GM21737 (cell line): ENCODE measurements around the gene CHIA.

ENCODE experiments used
- ATAC-seq: cut with Tn5 transposase; IDR thresholded peaks from one replicate; pipeline ENCODE4 v1.9.1; 2021; ENCODE audit warnings: mild to moderate bottlenecking, moderate library complexity; ENCODE audit not compliant: unreplicated experiment

Gene CHIA

GRCh38 chr1:111361761-111362160 is 71.1 kb downstream of the CHIA start:
- no peak for ATAC-seq

GRCh38 chr1:111364690-111365089 is 74.0 kb downstream of the CHIA start:
- no peak for ATAC-seq

- ATAC-seq, result no peak
These were observed 75.6 kb downstream of the CHIA start for GRCh38 chr1:111366256-111366655.

GRCh38 chr1:111369177-111369576 is 78.5 kb downstream of the CHIA start:
- ATAC-seq, result no peak

DNA sequence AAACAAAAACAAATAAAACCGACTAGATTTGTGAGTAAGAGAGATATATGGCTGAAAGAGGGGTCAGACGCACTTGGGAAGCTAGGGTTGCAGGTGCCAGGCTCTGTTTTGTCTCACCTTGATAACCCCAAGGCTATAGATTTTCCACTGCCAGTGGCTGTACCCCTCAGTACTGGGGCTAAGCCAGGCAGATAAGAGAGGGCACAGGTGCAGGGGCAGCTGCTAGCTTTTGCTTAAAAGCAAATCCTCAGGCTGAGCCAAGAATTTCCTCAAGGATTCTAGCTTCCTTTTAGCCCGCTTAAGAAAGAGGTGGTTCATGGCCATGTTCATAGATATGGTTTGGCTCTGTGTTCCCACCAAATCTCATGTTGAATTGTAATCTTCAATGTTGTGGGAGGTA is 79.0 kb downstream of the CHIA start:
- no peak for ATAC-seq
